Parathyroid adenoma (tissue), 2 donors: ENCODE measurements around the gene NAV2.

Source experiments
- H2AFZ ChIP-seq: fragments of 300-600 bp; sonication (generic); one replicate; pipeline ENCODE4 v1.7.0; 2017; ENCODE audit warnings: antibody characterized with exemption, mild to moderate bottlenecking
- H3K27ac ChIP-seq: fragments of 300-600 bp; sonication (generic); one replicate; pipeline ENCODE4 v1.7.0; 2017
- H3K27me3 ChIP-seq: fragments of 300-600 bp; sonication (generic); one replicate; pipeline ENCODE4 v1.7.0; 2017; ENCODE audit warnings: low read length; ENCODE audit not compliant: control insufficient read depth, insufficient read depth
- H3K36me3 ChIP-seq: fragments of 300-600 bp; sonication (generic); one replicate; pipeline ENCODE4 v1.7.0; 2017; ENCODE audit warnings: low read length; ENCODE audit not compliant: control insufficient read depth, insufficient read depth
- H3K4me1 ChIP-seq: fragments of 300-600 bp; sonication (generic); one replicate; pipeline ENCODE4 v1.7.0; 2017; ENCODE audit warnings: control low read depth
- H3K4me2 ChIP-seq: fragments of 300-600 bp; sonication (generic); one replicate; pipeline ENCODE4 v1.7.0; 2017; ENCODE audit warnings: low read length
- H3K4me3 ChIP-seq: fragments of 300-600 bp; sonication (generic); one replicate; pipeline ENCODE4 v1.7.0; 2017; ENCODE audit warnings: low read depth, low read length
- H3K79me2 ChIP-seq: fragments of 300-600 bp; sonication (generic); one replicate; pipeline ENCODE4 v1.7.0; 2017; ENCODE audit warnings: control low read depth
- H3K9ac ChIP-seq: fragments of 300-600 bp; sonication (generic); one replicate; pipeline ENCODE4 v1.7.0; 2017; ENCODE audit warnings: mild to moderate bottlenecking
- H3K9me3 ChIP-seq: fragments of 300-600 bp; sonication (generic); one replicate; pipeline ENCODE4 v1.7.0; 2017; ENCODE audit warnings: low read length; ENCODE audit not compliant: control insufficient read depth
- TF ChIP-seq, protein P1 (sequence below): fragments of 300-600 bp; sonication (generic); IDR thresholded peaks from one replicate; pipeline ENCODE4 v1.7.0; 2017; ENCODE audit warnings: antibody characterized with exemption, mild to moderate bottlenecking
- donor health status: primary hyperparathyroidism.

NAV2 gene

DNA sequence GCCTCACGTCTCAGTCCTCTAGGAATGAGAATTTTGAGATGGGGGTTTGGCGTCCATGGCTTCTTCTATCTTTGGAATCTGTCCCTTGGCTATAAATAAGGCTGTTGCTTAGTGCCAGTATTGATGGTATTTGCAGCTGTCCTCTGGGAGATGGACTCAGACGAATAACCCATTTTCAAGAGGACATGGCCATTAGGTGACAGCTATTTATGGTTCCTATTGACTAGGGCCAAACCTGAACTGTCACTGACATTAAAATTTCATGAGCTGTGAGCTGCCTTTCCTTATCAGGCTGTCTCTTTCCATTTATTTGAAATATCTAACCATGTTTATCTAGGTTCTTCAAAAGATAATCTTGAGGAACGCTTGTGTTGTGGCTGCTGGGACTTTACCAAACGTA, 92.7 kb downstream of the NAV2 start:
- Histone ChIP-seq H2AFZ (no peak overlapping the region), H3K36me3 (no peaks in the 10 kb centered on the region), H3K4me3 (no peak overlapping the region), H3K9me3 (no peaks in the 10 kb centered on the region), H3K4me1 (no peaks in the 10 kb centered on the region), H3K27ac (no peak overlapping the region), H3K4me2 (no peak overlapping the region), H3K79me2 (no peaks in the 10 kb centered on the region), H3K27me3 (no peaks in the 10 kb centered on the region), H3K9ac (no peak overlapping the region)
- TF ChIP-seq, protein P1, sequence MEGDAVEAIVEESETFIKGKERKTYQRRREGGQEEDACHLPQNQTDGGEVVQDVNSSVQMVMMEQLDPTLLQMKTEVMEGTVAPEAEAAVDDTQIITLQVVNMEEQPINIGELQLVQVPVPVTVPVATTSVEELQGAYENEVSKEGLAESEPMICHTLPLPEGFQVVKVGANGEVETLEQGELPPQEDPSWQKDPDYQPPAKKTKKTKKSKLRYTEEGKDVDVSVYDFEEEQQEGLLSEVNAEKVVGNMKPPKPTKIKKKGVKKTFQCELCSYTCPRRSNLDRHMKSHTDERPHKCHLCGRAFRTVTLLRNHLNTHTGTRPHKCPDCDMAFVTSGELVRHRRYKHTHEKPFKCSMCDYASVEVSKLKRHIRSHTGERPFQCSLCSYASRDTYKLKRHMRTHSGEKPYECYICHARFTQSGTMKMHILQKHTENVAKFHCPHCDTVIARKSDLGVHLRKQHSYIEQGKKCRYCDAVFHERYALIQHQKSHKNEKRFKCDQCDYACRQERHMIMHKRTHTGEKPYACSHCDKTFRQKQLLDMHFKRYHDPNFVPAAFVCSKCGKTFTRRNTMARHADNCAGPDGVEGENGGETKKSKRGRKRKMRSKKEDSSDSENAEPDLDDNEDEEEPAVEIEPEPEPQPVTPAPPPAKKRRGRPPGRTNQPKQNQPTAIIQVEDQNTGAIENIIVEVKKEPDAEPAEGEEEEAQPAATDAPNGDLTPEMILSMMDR, result no peak

DNA sequence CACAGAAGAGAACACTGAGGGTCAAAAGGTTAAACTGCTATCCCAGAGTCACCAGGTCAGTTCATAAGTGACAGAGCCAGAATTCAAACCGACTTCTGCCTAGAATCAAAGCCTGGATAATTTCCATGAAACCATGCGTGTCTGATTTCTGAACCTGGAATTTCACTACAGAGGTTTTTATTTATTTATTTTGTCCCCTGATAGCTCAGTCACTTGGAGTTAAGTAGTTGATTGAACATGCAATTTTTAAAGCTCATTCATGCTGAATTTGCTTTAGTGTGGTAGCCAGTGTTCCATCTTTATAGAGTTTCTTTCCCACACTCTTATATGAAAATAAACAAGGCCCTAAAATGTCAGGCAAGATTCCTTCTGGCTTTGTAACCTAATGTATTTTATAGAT, 93.2 kb downstream of the NAV2 start:
- no peaks in the 10 kb centered on the region for H3K4me1 ChIP-seq
- H3K9me3 ChIP-seq, result no peaks in the 10 kb centered on the region
- no peak overlapping the region for H3K9ac ChIP-seq
- TF ChIP-seq, protein P1, result no peak
- H3K27ac ChIP-seq, result no peak overlapping the region
- H3K27me3 ChIP-seq, result no peaks in the 10 kb centered on the region
- H3K36me3 ChIP-seq, result no peaks in the 10 kb centered on the region
- no peak overlapping the region for H2AFZ ChIP-seq
- no peak overlapping the region for H3K4me2 ChIP-seq
- H3K4me3 ChIP-seq, result no peak overlapping the region
- H3K79me2 ChIP-seq, result no peaks in the 10 kb centered on the region

DNA sequence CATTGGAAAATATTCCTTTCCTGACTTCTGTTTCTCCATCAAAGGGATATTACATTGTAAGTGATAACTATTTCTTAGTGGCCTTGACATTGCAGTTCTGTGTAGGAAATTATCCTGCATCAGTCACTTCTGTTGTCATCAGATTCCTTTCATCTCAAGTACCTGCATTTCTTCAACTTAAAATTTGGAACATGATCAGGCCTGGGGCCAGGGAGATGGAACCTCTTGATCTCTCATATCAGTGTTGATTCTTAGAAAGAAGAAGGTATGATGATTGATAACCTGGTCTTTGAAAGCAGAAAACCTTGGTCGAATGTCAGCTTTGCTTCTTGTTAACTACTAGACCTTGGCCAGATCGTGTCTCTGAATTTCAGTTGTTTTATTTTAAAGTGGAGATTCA, 93.6 kb downstream of the NAV2 start:
- TF ChIP-seq, protein P1, result no peak
- Histone ChIP-seq H3K4me3 (no peak overlapping the region), H3K79me2 (no peaks in the 10 kb centered on the region), H3K4me2 (no peak overlapping the region), H3K9me3 (no peaks in the 10 kb centered on the region), H3K9ac (no peak overlapping the region), H2AFZ (no peak overlapping the region), H3K36me3 (no peaks in the 10 kb centered on the region), H3K4me1 (no peaks in the 10 kb centered on the region), H3K27ac (no peak overlapping the region), H3K27me3 (no peaks in the 10 kb centered on the region)

DNA sequence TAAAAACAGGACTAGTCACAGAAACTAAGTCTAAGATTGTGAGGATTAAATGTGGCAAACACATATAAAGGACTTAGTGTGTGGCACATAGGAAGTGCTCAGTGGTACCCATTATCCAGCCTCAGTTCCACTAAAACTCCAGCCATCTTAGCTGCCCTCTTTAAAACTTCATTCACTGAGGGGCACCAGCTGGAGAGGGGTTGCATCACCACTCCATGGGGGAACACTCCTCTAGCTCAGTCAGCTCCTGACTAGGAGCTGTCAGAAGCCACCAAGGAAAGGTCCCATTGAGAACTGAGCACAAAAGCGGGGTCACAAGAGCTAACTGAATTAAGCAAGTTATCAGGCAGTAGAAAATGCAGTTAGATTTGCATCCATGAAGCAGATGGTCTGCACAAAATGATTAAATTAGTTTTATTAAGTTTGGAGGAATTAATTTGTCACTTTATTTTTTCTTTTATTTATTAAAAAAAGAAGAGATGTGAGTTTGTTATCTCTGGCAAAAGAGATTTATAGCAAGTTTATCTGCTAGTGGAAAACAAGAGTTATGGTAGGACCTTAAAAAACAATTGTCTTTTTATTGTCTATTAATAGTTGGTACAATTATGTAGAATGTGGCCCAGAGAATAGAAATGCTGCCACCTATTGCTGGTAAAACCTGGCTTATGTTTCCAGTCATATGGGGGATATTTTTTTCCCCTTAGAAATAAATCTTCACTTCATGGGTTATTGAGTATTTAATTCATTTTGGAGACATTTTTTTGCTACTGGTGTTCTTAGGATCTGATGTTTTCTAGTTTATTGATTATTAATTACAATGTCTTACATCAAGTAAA, 95.7 kb downstream of the NAV2 start:
- no peaks in the 10 kb centered on the region for H3K4me1 ChIP-seq
- no peak overlapping the region for H3K27ac ChIP-seq
- no peaks in the 10 kb centered on the region for H3K79me2 ChIP-seq
- H3K4me3 ChIP-seq, result no peak overlapping the region
- H2AFZ ChIP-seq, result no peak overlapping the region
- no peaks in the 10 kb centered on the region for H3K27me3 ChIP-seq
- TF ChIP-seq, protein P1, result no peak
- no peaks in the 10 kb centered on the region for H3K36me3 ChIP-seq
- no peaks in the 10 kb centered on the region for H3K9me3 ChIP-seq
- no peak overlapping the region for H3K4me2 ChIP-seq
- no peak overlapping the region for H3K9ac ChIP-seq

DNA sequence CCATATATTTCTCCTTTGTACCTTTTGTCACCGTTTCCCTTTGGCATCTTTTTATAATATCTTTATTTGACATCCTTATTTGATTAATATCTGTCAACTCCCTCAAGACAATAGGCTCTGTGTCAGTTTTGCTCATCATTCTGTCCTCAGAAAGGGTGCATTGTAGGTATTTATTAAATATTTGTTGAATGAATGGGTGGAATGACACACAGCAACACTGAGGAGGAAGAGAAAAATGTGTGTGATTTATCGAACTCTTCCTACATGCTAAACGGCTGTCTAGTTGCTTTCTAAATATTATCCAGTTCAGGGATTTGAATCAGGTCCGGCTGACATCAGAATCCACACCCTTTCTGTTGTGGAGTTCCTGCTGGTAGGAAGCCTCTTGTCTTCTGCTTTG, 98.2 kb downstream of the NAV2 start:
- Histone ChIP-seq H3K79me2 (no peaks in the 10 kb centered on the region), H3K9me3 (no peaks in the 10 kb centered on the region), H3K4me1 (no peaks in the 10 kb centered on the region), H3K36me3 (no peaks in the 10 kb centered on the region), H2AFZ (no peak overlapping the region), H3K4me2 (no peak overlapping the region), H3K4me3 (no peak overlapping the region), H3K9ac (no peak overlapping the region), H3K27me3 (no peaks in the 10 kb centered on the region), H3K27ac (no peak overlapping the region)
- TF ChIP-seq, protein P1, result no peak
